GM23338 (cell line): ENCODE measurements around the gene PLAAT3. TPM values are rescaled to one million over a fixed set of nuclear protein-coding genes. Genes with fewer than 3 reads are reported as not detected.

Experiments
- ATAC-seq: fragments of 200-7000 bp; cut with Tn5 transposase; 3 replicates; pipeline ENCODE4 v1.9.1; 2020
- DNase-seq: peaks from one replicate; pipeline ENCODE4 v3.0.0-alpha.2; 2015; ENCODE audit warnings: low spot score
- H2AFZ ChIP-seq: fragments of 200-600 bp; sonication (generic); 2 replicates; pipeline ENCODE4 v1.8.0; 2016; ENCODE audit warnings: antibody characterized with exemption, mild to moderate bottlenecking, moderate library complexity
- H3F3A ChIP-seq: fragments of 200-600 bp; sonication (generic); replicated peaks from 2 replicates; pipeline ENCODE4 v1.8.0; 2017; ENCODE audit warnings: antibody characterized with exemption, mixed run types, low read depth
- H3K27ac ChIP-seq: fragments of 200-600 bp; sonication (generic); 2 replicates; pipeline ENCODE4 v1.6.1; 2016; ENCODE audit warnings: low read depth
- H3K27me3 ChIP-seq: fragments of 200-600 bp; sonication (generic); 2 replicates; pipeline ENCODE4 v1.8.0; 2016; ENCODE audit warnings: mild to moderate bottlenecking, mixed run types, moderate library complexity; ENCODE audit not compliant: insufficient read depth
- H3K36me3 ChIP-seq: fragments of 200-600 bp; sonication (generic); 2 replicates; pipeline ENCODE4 v1.8.0; 2016; ENCODE audit warnings: mild to moderate bottlenecking; ENCODE audit not compliant: insufficient read depth
- H3K4me1 ChIP-seq: fragments of 200-600 bp; sonication (generic); 2 replicates; pipeline ENCODE4 v1.8.0; 2016; ENCODE audit warnings: mild to moderate bottlenecking, moderate library complexity; ENCODE audit not compliant: insufficient read depth
- H3K4me2 ChIP-seq: fragments of 200-600 bp; sonication (generic); 2 replicates; pipeline ENCODE4 v1.7.1; 2017; ENCODE audit warnings: mixed run types
- H3K4me3 ChIP-seq: fragments of 200-600 bp; sonication (generic); 2 replicates; pipeline ENCODE4 v1.6.1; 2016; ENCODE audit warnings: mixed run types
- H3K79me2 ChIP-seq: fragments of 200-600 bp; sonication (generic); replicated peaks from 2 replicates; pipeline ENCODE4 v1.8.0; 2017; ENCODE audit warnings: mild to moderate bottlenecking; ENCODE audit not compliant: insufficient read depth
- H3K9me2 ChIP-seq: fragments of 200-600 bp; sonication (generic); 2 replicates; pipeline ENCODE4 v1.8.0; 2017; ENCODE audit not compliant: insufficient read depth
- H4K20me1 ChIP-seq: fragments of 200-600 bp; sonication (generic); replicated peaks from 2 replicates; pipeline ENCODE4 v1.8.0; 2017; ENCODE audit warnings: mild to moderate bottlenecking; ENCODE audit not compliant: insufficient read depth
- H3K27ac Mint-ChIP-seq: 2 replicates; pipeline ENCODE4 v1.8.0; 2020; ENCODE audit warnings: inconsistent platforms, mild to moderate bottlenecking, moderate library complexity, mixed read lengths
- H3K27me3 Mint-ChIP-seq: 3 replicates; pipeline ENCODE4 v1.8.0; 2022; ENCODE audit warnings: low read depth, mild to moderate bottlenecking, moderate library complexity, mixed read lengths, inconsistent platforms; ENCODE audit not compliant: insufficient read depth, poor library complexity
- H3K36me3 Mint-ChIP-seq: 3 replicates; pipeline ENCODE4 v1.8.0; 2021; ENCODE audit warnings: low read depth, mild to moderate bottlenecking, inconsistent platforms, moderate library complexity, mixed read lengths
- H3K4me1 Mint-ChIP-seq: 3 replicates; pipeline ENCODE4 v1.8.0; 2020; ENCODE audit warnings: mild to moderate bottlenecking, inconsistent platforms, mixed read lengths
- H3K4me3 Mint-ChIP-seq: 3 replicates; pipeline ENCODE4 v1.8.0; 2021; ENCODE audit warnings: moderate library complexity, mild to moderate bottlenecking, inconsistent platforms, mixed read lengths
- H3K9me3 Mint-ChIP-seq: 3 replicates; pipeline ENCODE4 v1.8.0; 2020; ENCODE audit warnings: moderate library complexity, mild to moderate bottlenecking, inconsistent platforms, mixed read lengths
- CREB1 ChIP-seq: fragments of 250-450 bp; sonication (Bioruptor Pico); IDR thresholded peaks from 2 replicates; pipeline ENCODE4 v1.5.0; 2020; ENCODE audit warnings: low read depth, mild to moderate bottlenecking, moderate library complexity
- ETS1 ChIP-seq: IDR thresholded peaks from 2 replicates; pipeline ENCODE4 v1.6.1; 2016; ENCODE audit warnings: antibody characterized with exemption
- EZH2 ChIP-seq: fragments of 200-600 bp; sonication (generic); IDR thresholded peaks from one replicate; pipeline ENCODE4 v1.8.0; 2017; ENCODE audit warnings: antibody characterized with exemption, mild to moderate bottlenecking, low read depth; ENCODE audit not compliant: unreplicated experiment
- EZH2phosphoT487 ChIP-seq: fragments of 200-600 bp; sonication (generic); IDR thresholded peaks from one replicate; pipeline ENCODE4 v1.8.1; 2018; ENCODE audit warnings: antibody characterized with exemption; ENCODE audit not compliant: unreplicated experiment
- POLR2AphosphoS5 ChIP-seq: IDR thresholded peaks from 2 replicates; pipeline ENCODE4 v1.6.1; 2016; ENCODE audit warnings: antibody characterized with exemption, low read depth
- REST ChIP-seq: IDR thresholded peaks from one replicate; pipeline ENCODE4 v1.6.1; 2018; ENCODE audit warnings: antibody characterized with exemption; ENCODE audit not compliant: unreplicated experiment
- ZNF114 ChIP-seq: fragments of 250-450 bp; sonication (Bioruptor Pico); IDR thresholded peaks from 2 replicates; pipeline ENCODE4 v1.5.0; 2020; ENCODE audit warnings: mild to moderate bottlenecking, moderate library complexity
- polyA plus RNA-seq: library from polyadenylated mRNA; unstranded; fragments of >200 nt; fragmentation: Nextera tagmentation; extraction: Ambion mirVana; gene quantifications from 2 replicates; pipeline ENCODE4 v1.2.1, GENCODE V29; 2016
- total RNA-seq: library from RNA; depleted of rRNA; stranded (reverse); fragments of >200 nt; shearing (Covaris generic); gene quantifications from 2 replicates; pipeline ENCODE4 v1.2.3, GENCODE V29; 2014
- TF ChIP-seq, protein P1 (sequence below), 2 experiments: fragments of 200-600 bp in 1 of 2; sonication (generic) in 1 of 2; conservative IDR thresholded peaks; 2 replicates each; pipeline versions ENCODE4 v1.5.1 to v1.6.1; 2016 to 2017; ENCODE audit warnings: antibody characterized with exemption in 2 of 2, low read depth in 2 of 2, mild to moderate bottlenecking in 2 of 2, moderate library complexity in 1 of 2

PLAAT3 gene
- total and polyA plus RNA-seq, 2 experiments from 2014 or later = 61.1 to 262 TPM

- no peak for TF ChIP-seq EZH2phosphoT487
- TF ChIP-seq ZNF114 (CRISPR knock-in tag) = no peak
- TF ChIP-seq, protein P1, sequence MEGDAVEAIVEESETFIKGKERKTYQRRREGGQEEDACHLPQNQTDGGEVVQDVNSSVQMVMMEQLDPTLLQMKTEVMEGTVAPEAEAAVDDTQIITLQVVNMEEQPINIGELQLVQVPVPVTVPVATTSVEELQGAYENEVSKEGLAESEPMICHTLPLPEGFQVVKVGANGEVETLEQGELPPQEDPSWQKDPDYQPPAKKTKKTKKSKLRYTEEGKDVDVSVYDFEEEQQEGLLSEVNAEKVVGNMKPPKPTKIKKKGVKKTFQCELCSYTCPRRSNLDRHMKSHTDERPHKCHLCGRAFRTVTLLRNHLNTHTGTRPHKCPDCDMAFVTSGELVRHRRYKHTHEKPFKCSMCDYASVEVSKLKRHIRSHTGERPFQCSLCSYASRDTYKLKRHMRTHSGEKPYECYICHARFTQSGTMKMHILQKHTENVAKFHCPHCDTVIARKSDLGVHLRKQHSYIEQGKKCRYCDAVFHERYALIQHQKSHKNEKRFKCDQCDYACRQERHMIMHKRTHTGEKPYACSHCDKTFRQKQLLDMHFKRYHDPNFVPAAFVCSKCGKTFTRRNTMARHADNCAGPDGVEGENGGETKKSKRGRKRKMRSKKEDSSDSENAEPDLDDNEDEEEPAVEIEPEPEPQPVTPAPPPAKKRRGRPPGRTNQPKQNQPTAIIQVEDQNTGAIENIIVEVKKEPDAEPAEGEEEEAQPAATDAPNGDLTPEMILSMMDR (conservative IDR thresholded peaks at IDR 0.05; ENCODE audit: low read depth in 2 of 2) = no peak
Observed at GRCh38 chr11:63569570-63569969, 44.7 kb downstream of the PLAAT3 start (continued).

DNA sequence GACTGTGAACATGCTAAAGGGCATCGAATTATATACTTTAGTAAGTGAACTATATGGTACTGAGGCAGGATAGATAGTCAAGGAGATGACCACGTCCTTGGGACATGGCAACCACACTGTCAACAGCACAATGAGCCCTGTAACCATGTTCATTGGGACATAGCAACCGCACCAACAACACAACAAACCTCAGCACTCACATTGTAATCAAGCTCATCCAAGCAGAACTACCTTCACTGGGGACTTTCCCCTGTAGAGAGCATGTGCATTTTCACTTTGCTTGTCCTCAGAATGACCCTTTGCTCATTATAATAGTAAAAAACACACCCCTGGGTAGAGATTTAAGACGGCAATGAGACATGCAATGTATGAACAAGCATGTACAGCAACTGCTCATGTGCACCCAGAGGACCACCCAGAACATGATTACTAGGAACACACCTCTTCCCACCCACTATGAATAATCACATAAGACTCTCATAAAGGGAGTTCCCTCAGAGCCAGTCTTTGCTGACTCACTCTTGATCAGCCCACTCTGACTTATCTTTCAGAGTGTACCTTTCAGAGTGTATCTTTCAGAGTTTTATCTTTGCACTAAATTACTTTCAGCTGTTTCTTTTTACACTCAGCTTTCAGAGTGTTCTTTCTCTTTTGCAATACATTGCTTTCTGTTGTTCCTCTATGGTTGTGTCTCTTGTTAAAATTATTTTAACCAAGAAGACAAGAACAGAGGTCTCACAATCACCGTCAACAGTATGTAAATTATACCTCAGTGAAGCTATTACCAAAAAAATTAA is 47.0 kb downstream of the PLAAT3 start:
- no peaks in the 10 kb centered on the region for H3K27me3 ChIP-seq
- peak overlapping the region; percentile 45; the same call in 1 of the 2 replicates for H3K27ac Mint-ChIP-seq
- ATAC-seq = peak; percentile 68
- H3K27ac ChIP-seq = 0 out of 2 replicates have a peak overlapping the region, but pooled peaks have one; percentile 11
- H4K20me1 ChIP-seq = no peaks in the 10 kb centered on the region
- no peak overlapping the region; the same call in 1 of the 2 replicates for H3K4me2 ChIP-seq
- no peaks in the 10 kb centered on the region for H3K36me3 Mint-ChIP-seq
- H3K4me3 ChIP-seq = no peak overlapping the region
- H3F3A ChIP-seq = no peaks in the 10 kb centered on the region
- peaks cover 3% of the 10 kb centered on the region for H3K27me3 Mint-ChIP-seq
- peaks cover 12% of the 10 kb centered on the region for H3K4me1 ChIP-seq
- H3K4me1 Mint-ChIP-seq = peaks cover 12% of the 10 kb centered on the region; the same call in 2 of the 3 replicates
- no peak overlapping the region for H3K4me3 Mint-ChIP-seq
- DNase-seq = peak; percentile 49
- peaks cover 14% of the 10 kb centered on the region for H3K9me2 ChIP-seq
- no peaks in the 10 kb centered on the region for H3K9me3 Mint-ChIP-seq
- H3K79me2 ChIP-seq = no peaks in the 10 kb centered on the region
- no peaks in the 10 kb centered on the region for H3K36me3 ChIP-seq
- H2AFZ ChIP-seq = no peak overlapping the region; the same call in 1 of the 2 replicates
- no peak for TF ChIP-seq EZH2
- no peak for TF ChIP-seq ETS1
- TF ChIP-seq, protein P1 (conservative IDR thresholded peaks at IDR 0.05; ENCODE audit: low read depth in 2 of 2) = no peak
- TF ChIP-seq POLR2AphosphoS5 = no peak
- no peak for TF ChIP-seq CREB1
- TF ChIP-seq REST = no peak
